BLaER1 (cell line): ENCODE data around the gene SLC35F1.
"Not testable (repeated sequence)": the region's sequence is repeated elsewhere in the genome, so short reads cannot be mapped to it uniquely, and the experiment has no call there.

ENCODE experiments used
- H3K27ac ChIP-seq: shearing (Covaris generic); formaldehyde crosslinking; 2 replicates; pipeline ENCODE4 v1.8.1; 2022
- H3K27me3 ChIP-seq: shearing (Covaris generic); formaldehyde crosslinking; 2 replicates; pipeline ENCODE4 v1.8.1; 2022
- H3K36me3 ChIP-seq: shearing (Covaris generic); formaldehyde crosslinking; 2 replicates; pipeline ENCODE4 v1.8.1; 2022
- H3K4me1 ChIP-seq: shearing (Covaris generic); formaldehyde crosslinking; 2 replicates; pipeline ENCODE4 v1.8.1; 2022
- H3K4me2 ChIP-seq: shearing (Covaris generic); formaldehyde crosslinking; 2 replicates; pipeline ENCODE4 v1.8.1; 2022
- H3K4me3 ChIP-seq: shearing (Covaris generic); formaldehyde crosslinking; 2 replicates; pipeline ENCODE4 v1.8.1; 2022
- H3K9ac ChIP-seq: shearing (Covaris generic); formaldehyde crosslinking; 2 replicates; pipeline ENCODE4 v1.8.1; 2022
- H3K9me3 ChIP-seq: shearing (Covaris generic); formaldehyde crosslinking; 2 replicates; pipeline ENCODE4 v1.8.1; 2022
- H4K20me1 ChIP-seq: shearing (Covaris generic); formaldehyde crosslinking; 2 replicates; pipeline ENCODE4 v1.8.1; 2022
- Cebpa-rat ChIP-seq: shearing (Covaris generic); IDR thresholded peaks from 2 replicates; pipeline ENCODE4 v1.8.1; 2022

The SLC35F1 gene

DNA sequence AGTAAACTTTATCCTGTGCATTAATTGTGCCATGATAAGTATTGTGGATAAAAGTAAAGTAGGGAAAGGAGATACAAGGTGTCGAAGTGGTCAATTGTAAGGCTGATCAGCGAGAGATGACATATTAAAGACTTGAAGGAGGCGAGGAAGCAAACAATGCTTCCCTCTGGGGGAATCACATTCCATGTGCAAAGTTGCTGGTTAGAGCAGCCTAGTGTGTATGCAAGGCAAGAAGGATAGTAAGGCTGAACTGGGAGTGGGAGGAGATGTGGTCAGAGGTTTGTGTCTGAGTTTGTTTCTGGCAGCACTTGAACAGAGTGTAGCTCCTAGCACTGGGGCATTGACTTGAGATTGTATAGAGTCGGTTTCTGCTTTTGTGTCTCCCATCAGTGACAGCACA lies 122.9 kb downstream of the SLC35F1 start:
- no peak overlapping the region for H3K27ac ChIP-seq
- no peaks in the 10 kb centered on the region for H3K27me3 ChIP-seq
- H3K36me3 ChIP-seq = no peaks in the 10 kb centered on the region
- no peaks in the 10 kb centered on the region for H4K20me1 ChIP-seq
- no peaks in the 10 kb centered on the region for H3K9me3 ChIP-seq
- H3K4me3 ChIP-seq = no peak overlapping the region
- H3K9ac ChIP-seq = no peak overlapping the region
- no peak overlapping the region for H3K4me2 ChIP-seq
- no peak for TF ChIP-seq Cebpa-rat
- no peaks in the 10 kb centered on the region for H3K4me1 ChIP-seq

DNA sequence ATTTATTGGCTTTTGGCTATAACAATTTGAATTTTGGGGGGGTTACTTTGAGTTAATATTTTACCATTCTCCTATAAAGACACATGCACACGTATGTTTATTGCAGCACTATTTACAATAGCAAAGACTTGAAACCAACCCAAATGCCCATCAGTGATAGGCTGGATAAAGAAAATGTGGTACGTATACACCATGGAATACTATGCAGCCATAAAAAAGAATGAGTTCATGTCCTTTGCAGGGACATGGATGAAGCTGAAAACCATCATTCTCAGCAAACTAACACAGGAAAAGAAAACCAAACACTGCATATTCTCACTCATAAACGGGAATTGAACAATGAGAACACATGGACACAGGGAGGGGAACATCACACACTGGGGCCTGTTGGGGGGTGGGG lies 130.4 kb downstream of the SLC35F1 start:
- H3K27me3 ChIP-seq, H3K9me3 ChIP-seq, H3K4me3 ChIP-seq, H4K20me1 ChIP-seq, H3K4me1 ChIP-seq, H3K27ac ChIP-seq, H3K36me3 ChIP-seq, H3K4me2 ChIP-seq, H3K9ac ChIP-seq: not testable (repeated sequence)

DNA sequence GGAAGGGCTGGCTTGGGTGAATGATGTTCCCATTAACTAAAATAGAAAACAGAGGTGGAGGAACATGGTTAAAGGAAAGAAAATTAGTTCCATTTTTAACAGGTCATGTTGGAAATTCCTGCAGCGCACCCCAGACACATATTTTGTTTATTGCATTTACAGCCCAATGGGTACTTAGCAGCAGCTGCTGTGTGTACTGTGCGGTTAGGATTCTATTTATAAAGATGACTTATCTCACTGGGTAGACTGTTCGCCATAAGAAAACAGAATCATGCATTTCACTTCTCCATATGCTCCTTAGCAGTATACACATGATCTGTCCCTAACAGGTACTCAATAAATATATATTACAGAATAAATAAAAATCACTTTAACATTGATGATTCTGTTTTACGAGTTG lies 135.8 kb downstream of the SLC35F1 start:
- Histone ChIP-seq H3K27ac (no peak overlapping the region), H3K4me1 (no peaks in the 10 kb centered on the region), H3K9ac (no peak overlapping the region), H3K36me3 (no peaks in the 10 kb centered on the region), H4K20me1 (no peaks in the 10 kb centered on the region), H3K27me3 (no peaks in the 10 kb centered on the region), H3K9me3 (no peaks in the 10 kb centered on the region), H3K4me2 (no peak overlapping the region), H3K4me3 (no peak overlapping the region)
- no peak for TF ChIP-seq Cebpa-rat

DNA sequence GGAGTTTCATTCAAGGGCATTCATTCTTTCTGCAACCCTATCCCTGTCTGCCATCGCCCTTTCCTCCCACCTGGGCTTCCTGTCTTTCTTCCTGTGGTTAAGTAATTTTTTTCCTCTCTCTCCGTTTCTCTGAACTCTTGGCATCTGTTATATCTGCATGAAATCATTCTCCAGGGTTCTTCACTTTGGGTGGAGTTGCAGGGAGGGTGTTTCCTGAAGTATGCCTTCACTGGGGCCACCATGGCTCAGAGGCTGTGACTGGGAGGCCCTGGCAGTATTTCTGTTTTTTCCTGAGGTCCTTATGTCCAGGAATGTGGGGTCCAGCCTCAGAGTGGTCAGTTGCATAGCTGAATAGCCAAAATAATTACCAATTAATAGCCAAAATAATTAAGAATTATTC lies 137.2 kb downstream of the SLC35F1 start:
- no peak overlapping the region for H3K27ac ChIP-seq
- H3K9ac ChIP-seq = no peak overlapping the region
- H3K4me3 ChIP-seq = no peak overlapping the region
- H3K27me3 ChIP-seq = no peaks in the 10 kb centered on the region
- H4K20me1 ChIP-seq = no peaks in the 10 kb centered on the region
- H3K4me1 ChIP-seq = no peaks in the 10 kb centered on the region
- H3K4me2 ChIP-seq = no peak overlapping the region
- TF ChIP-seq Cebpa-rat = no peak
- no peaks in the 10 kb centered on the region for H3K36me3 ChIP-seq
- no peaks in the 10 kb centered on the region for H3K9me3 ChIP-seq

DNA sequence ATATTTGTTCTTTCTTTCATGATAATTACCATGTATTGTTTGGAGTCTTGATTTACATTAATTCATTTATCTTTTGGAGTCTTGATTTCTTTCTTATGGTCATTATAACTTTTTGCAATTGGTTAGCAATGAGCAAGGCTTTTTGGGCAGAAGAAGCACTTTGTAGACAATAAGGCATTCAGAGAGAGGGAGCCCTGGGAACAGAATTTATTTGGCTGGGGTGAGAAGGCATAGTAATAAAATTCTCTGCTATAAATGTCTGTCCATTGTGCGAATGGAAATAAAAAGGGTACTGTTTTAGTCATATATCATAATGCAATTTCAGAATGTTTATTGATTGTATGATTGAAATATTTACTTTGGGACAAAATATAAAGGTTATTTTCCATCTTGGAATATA lies 147.0 kb downstream of the SLC35F1 start:
- no peaks in the 10 kb centered on the region for H3K27me3 ChIP-seq
- H3K4me2 ChIP-seq = no peak overlapping the region
- H3K4me1 ChIP-seq = no peaks in the 10 kb centered on the region
- no peak overlapping the region for H3K9ac ChIP-seq
- H3K36me3 ChIP-seq = no peaks in the 10 kb centered on the region
- no peaks in the 10 kb centered on the region for H3K9me3 ChIP-seq
- no peak overlapping the region for H3K4me3 ChIP-seq
- no peak overlapping the region for H3K27ac ChIP-seq
- no peak for TF ChIP-seq Cebpa-rat
- H4K20me1 ChIP-seq = no peaks in the 10 kb centered on the region

DNA sequence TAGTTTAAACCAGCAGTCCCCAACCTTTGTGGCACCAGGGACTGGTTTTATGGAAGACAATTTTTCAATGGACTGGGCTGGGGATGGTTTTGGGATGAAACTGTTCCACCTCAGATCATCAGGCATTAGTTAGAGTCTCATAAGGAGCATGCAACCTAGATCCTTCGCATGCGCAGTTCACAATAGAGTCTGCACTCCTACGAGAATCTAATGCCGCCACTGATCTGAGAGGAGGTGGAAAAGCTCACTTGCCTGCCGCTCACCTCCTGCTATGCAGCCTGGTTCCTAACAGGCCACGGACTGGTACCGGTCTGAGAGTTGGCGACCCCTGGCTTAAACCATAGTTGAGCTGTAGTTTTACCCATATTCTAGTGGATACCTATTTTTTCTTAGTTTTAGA lies 154.6 kb downstream of the SLC35F1 start:
- Histone ChIP-seq H3K27ac (no peak overlapping the region), H3K4me1 (no peaks in the 10 kb centered on the region), H3K36me3 (no peaks in the 10 kb centered on the region), H3K9ac (no peak overlapping the region), H3K4me3 (no peak overlapping the region), H3K9me3 (no peaks in the 10 kb centered on the region), H4K20me1 (no peaks in the 10 kb centered on the region), H3K4me2 (no peak overlapping the region), H3K27me3 (no peaks in the 10 kb centered on the region)
- no peak for TF ChIP-seq Cebpa-rat

DNA sequence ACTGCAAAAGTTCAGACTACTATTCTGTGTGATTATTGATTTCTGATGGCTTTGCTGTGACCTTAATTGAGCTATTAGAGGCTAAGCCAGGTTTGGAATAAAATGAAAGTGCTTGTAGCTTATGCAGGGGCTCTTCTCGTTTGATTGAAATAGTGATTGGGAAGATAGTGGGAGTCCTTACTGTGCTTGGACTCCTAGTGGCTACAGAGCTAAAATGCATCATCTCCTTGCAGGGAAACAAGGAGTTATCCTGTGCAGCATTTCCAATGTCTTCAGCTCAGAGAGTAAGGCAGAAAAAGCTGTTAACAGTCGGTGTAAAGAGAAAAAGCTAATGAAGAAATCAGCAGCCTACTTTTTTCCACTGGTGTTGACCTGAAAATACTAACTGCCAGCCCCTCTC lies 173.5 kb downstream of the SLC35F1 start:
- Histone ChIP-seq H3K4me2 (no peak overlapping the region), H3K36me3 (no peaks in the 10 kb centered on the region), H3K27ac (no peak overlapping the region), H3K4me3 (no peak overlapping the region), H3K9me3 (no peaks in the 10 kb centered on the region), H3K4me1 (no peaks in the 10 kb centered on the region), H4K20me1 (no peaks in the 10 kb centered on the region), H3K9ac (no peak overlapping the region), H3K27me3 (no peaks in the 10 kb centered on the region)
- TF ChIP-seq Cebpa-rat = no peak

DNA sequence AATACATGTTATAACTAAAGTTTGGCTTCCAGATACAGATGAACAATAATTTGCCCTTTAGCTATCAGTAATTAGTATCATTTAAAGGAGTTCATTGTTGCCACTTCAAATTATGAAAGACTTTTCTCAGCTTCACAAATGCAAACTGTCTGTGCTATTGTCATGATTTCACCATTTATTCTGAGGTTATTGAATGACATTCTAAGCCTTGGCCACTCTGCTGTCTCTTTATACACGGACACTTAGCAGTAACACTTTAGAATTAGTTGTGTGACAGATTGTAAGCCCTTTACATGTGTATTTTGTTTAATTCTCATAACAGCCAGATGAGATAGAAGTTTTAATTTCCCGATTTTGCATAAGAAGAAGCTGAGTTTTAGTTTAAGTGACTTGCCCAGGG lies 176.6 kb downstream of the SLC35F1 start:
- H3K4me1 ChIP-seq = peaks cover 6% of the 10 kb centered on the region

DNA sequence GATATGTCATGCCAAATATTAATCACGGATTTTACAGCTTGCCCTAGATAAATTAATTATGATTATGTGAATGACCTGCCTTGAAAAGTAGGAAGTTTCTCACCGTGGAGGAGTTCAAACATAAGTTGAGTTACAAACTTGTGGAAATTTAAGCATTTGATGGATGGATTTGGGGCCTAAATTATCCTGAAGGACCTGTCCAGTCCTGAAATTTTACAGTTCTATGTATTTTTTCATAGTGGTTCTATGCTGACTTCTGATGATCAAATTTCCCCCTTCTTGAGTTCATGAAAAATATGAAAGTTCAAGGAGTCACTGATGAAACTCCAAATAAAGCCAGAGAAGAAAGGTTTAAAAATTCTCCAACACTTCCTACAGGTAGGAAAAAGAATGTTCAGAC lies 178.6 kb downstream of the SLC35F1 start:
- Histone ChIP-seq H3K36me3 (no peaks in the 10 kb centered on the region), H3K4me3 (no peak overlapping the region)

More for the DNA sequence above, 176.6 kb downstream of the SLC35F1 start:
- Histone ChIP-seq H3K9me3 (no peaks in the 10 kb centered on the region), H3K27ac (no peak overlapping the region), H3K4me3 (no peak overlapping the region), H4K20me1 (no peaks in the 10 kb centered on the region), H3K27me3 (no peaks in the 10 kb centered on the region), H3K36me3 (no peaks in the 10 kb centered on the region), H3K4me2 (no peak overlapping the region), H3K9ac (no peak overlapping the region)
- no peak for TF ChIP-seq Cebpa-rat

DNA sequence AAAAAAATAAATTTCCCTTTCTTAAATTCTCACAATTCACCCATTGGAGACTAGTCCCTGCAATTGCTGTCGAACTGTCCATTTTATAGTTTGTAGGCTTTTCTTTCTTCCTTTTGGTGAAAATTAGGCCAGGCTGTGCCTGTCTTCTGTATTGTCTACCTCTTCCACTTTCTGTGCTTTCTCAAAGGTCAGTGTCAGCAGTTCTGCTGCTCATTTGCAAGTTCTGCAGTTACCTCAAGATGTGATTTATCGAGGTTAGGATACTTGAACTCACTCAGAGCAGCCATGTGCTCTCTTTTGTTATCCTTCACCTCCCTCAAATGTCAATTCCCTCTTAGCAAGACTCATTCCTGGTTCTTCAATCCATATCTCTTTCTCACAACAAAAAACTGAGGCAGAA lies 179.1 kb downstream of the SLC35F1 start:
- H3K9ac ChIP-seq = no peak overlapping the region
- H3K27me3 ChIP-seq = no peaks in the 10 kb centered on the region
- H3K4me1 ChIP-seq = peaks cover 10% of the 10 kb centered on the region
- peaks cover 11% of the 10 kb centered on the region for H3K9me3 ChIP-seq
- H3K36me3 ChIP-seq = no peaks in the 10 kb centered on the region
- H4K20me1 ChIP-seq = no peaks in the 10 kb centered on the region
- H3K4me2 ChIP-seq = no peak overlapping the region
- TF ChIP-seq Cebpa-rat = no peak
- H3K4me3 ChIP-seq = no peak overlapping the region
- no peak overlapping the region for H3K27ac ChIP-seq

More for the DNA sequence above, 178.6 kb downstream of the SLC35F1 start:
- H4K20me1 ChIP-seq = no peaks in the 10 kb centered on the region
- peaks cover 10% of the 10 kb centered on the region for H3K4me1 ChIP-seq
- no peaks in the 10 kb centered on the region for H3K27me3 ChIP-seq
- TF ChIP-seq Cebpa-rat = no peak
- H3K4me2 ChIP-seq = no peak overlapping the region
- H3K9me3 ChIP-seq = peaks cover 6% of the 10 kb centered on the region
- no peak overlapping the region for H3K27ac ChIP-seq
- H3K9ac ChIP-seq = no peak overlapping the region

DNA sequence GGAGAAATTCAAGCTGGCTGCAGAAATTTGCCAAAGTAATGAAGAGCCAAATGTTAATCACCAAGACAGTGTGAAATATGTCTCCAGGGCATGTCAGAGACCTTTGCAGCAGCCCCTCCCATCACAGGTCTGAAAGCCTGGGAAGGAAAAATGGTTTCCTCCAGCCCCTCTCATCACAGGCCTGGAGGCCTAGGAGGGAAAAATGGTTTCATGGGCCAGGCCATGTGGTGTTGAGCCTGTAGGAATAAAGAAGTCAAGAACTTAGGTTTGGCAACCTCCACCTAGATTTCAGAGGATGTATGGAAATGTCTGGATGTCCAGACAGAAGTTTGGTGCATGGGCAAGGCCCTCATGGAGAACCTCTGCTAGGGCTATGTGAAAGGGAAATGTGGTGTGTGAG lies 185.0 kb downstream of the SLC35F1 start:
- Histone ChIP-seq H3K4me3 (no peak overlapping the region), H3K4me2 (no peak overlapping the region), H3K27ac (no peak overlapping the region), H3K36me3 (no peaks in the 10 kb centered on the region), H3K9me3 (peaks cover 36% of the 10 kb centered on the region), H3K9ac (no peak overlapping the region), H3K4me1 (peaks cover 10% of the 10 kb centered on the region), H4K20me1 (no peaks in the 10 kb centered on the region), H3K27me3 (no peaks in the 10 kb centered on the region)
- no peak for TF ChIP-seq Cebpa-rat
